A549 (cell line): ENCODE data around the gene NFATC3. TPM values are rescaled to one million over a fixed set of nuclear protein-coding genes. Genes with fewer than 3 reads are reported as not detected.
A peak's percentile ranks its signal among the peaks of the same experiment; 100 is the strongest.

Experiments
- ATAC-seq, 2 experiments: fragments of 200-7000 bp in 1 of 2; fragments of >200 bp in 1 of 2; cut with Nextera tagmentation in 1 of 2; cut with Tn5 transposase in 1 of 2; 3 replicates each; pipeline versions ENCODE4 v1.8.0 to v1.9.1; 2018 to 2020; ENCODE audit warnings: mild to moderate bottlenecking in 1 of 2, moderate library complexity in 1 of 2
- CTCF ChIA-PET: fragments of 300-600 bp; sonication (Branson Sonifier 250); formaldehyde crosslinking; extraction: SDS; loops from one replicate; lab custom pipeline; 2021; ENCODE audit warnings: antibody characterized with exemption, inconsistent platforms; lab: Yijun Ruan, JAX
- POLR2A ChIA-PET: fragments of 350-600 bp; formaldehyde crosslinking; extraction: SDS; loops from one replicate; lab custom pipeline; 2021; ENCODE audit warnings: antibody characterized with exemption, inconsistent platforms; lab: Yijun Ruan, JAX
- DNase-seq, 2 experiments: peaks; one replicate each; pipeline versions ENCODE4 v3.0.0 to v3.0.0-alpha.2; 2011 to 2016; ENCODE audit warnings: low read depth in 1 of 2, low spot score in 1 of 2
- FAIRE-seq: peaks from 2 replicates; lab custom pipeline; 2011; peaks lifted over from hg19 to GRCh38; lab: Jason Lieb, UNC
- H3K27ac ChIP-seq, 2 experiments: fragments of >200 bp; sonication (Bioruptor Twin); formaldehyde crosslinking; 3 replicates each; pipeline ENCODE4 v1.5.1; 2016 to 2017
- H3K4me1 ChIP-seq: fragments of >200 bp; sonication (Bioruptor Twin); formaldehyde crosslinking; 3 replicates; pipeline ENCODE4 v1.6.1; 2016
- H3K4me2 ChIP-seq: fragments of >200 bp; sonication (Bioruptor Twin); formaldehyde crosslinking; 3 replicates; pipeline ENCODE4 v1.6.1; 2016
- H3K4me3 ChIP-seq: fragments of >200 bp; sonication (Bioruptor Twin); formaldehyde crosslinking; 3 replicates; pipeline ENCODE4 v1.5.1; 2016
- H3K9me3 ChIP-seq: fragments of >200 bp; sonication (Bioruptor Twin); formaldehyde crosslinking; 3 replicates; pipeline ENCODE4 v1.6.1; 2016
- CBX8 ChIP-seq: fragments of 200-600 bp; sonication (generic); IDR thresholded peaks from 2 replicates; pipeline ENCODE4 v1.6.1; 2016
- CEBPB ChIP-seq, 2 experiments: fragments of >200 bp in 1 of 2; sonication (Bioruptor Twin) in 1 of 2; formaldehyde crosslinking in 1 of 2; IDR thresholded peaks; 2 replicates each; pipeline ENCODE4 v1.6.1; 2012 to 2016
- EHF ChIP-seq: fragments of 250-450 bp; sonication (Bioruptor Pico); IDR thresholded peaks from 2 replicates; pipeline ENCODE4 v1.5.0; 2020; ENCODE audit warnings: mild to moderate bottlenecking
- EHMT2 ChIP-seq: fragments of 200-600 bp; sonication (generic); IDR thresholded peaks from 2 replicates; pipeline ENCODE4 v1.6.1; 2016; ENCODE audit warnings: antibody characterized with exemption, low read depth, mild to moderate bottlenecking, moderate library complexity
- FOSL2 ChIP-seq, 2 experiments: fragments of 450-650 bp in 1 of 2; fragments of >200 bp in 1 of 2; sonication (Bioruptor Twin) in 1 of 2; formaldehyde crosslinking; IDR thresholded peaks; 2 replicates each; pipeline versions ENCODE4 v1.5.0 to v1.6.1; 2016 to 2020; ENCODE audit warnings: mild to moderate bottlenecking in 1 of 2, moderate library complexity in 1 of 2
- GATA3 ChIP-seq: IDR thresholded peaks from 2 replicates; pipeline ENCODE4 v1.6.1; 2012; ENCODE audit warnings: borderline replicate concordance
- HOXA7 ChIP-seq: fragments of 250-450 bp; sonication (Bioruptor Pico); IDR thresholded peaks from 2 replicates; pipeline ENCODE4 v1.5.0; 2020; ENCODE audit warnings: mild to moderate bottlenecking, moderate library complexity
- HOXB13 ChIP-seq: fragments of 250-450 bp; sonication (Bioruptor Pico); IDR thresholded peaks from 2 replicates; pipeline ENCODE4 v1.5.0; 2020; ENCODE audit warnings: low read depth, mild to moderate bottlenecking, moderate library complexity
- HOXB5 ChIP-seq: fragments of 250-450 bp; sonication (Bioruptor Pico); IDR thresholded peaks from 2 replicates; pipeline ENCODE4 v1.5.0; 2020; ENCODE audit warnings: mild to moderate bottlenecking, moderate library complexity
- JUN ChIP-seq, 2 experiments: fragments of >200 bp; sonication (Bioruptor Twin); formaldehyde crosslinking; IDR thresholded peaks; 2 replicates in 1 of 2; 3 replicates in 1 of 2; pipeline ENCODE4 v1.6.1; 2016 to 2017
- KDM1A ChIP-seq: fragments of 200-600 bp; sonication (generic); IDR thresholded peaks from 2 replicates; pipeline ENCODE4 v1.6.1; 2016; ENCODE audit warnings: low read depth, mild to moderate bottlenecking
- MAZ ChIP-seq: fragments of 150-350 bp; IDR thresholded peaks from 2 replicates; pipeline ENCODE4 v1.6.1; 2014; ENCODE audit warnings: antibody characterized with exemption, low read depth, low read length, borderline replicate concordance
- MYC ChIP-seq: IDR thresholded peaks from 2 replicates; pipeline ENCODE4 v1.6.1; 2012; ENCODE audit warnings: mild to moderate bottlenecking, inconsistent platforms, low read length, improper control_type of control experiment, borderline replicate concordance
- PHF8 ChIP-seq: fragments of 200-600 bp; sonication (generic); IDR thresholded peaks from 2 replicates; pipeline ENCODE4 v1.6.1; 2016; ENCODE audit warnings: low read depth, mild to moderate bottlenecking, antibody characterized with exemption, moderate library complexity, borderline replicate concordance
- POLR2A ChIP-seq: IDR thresholded peaks from 2 replicates; pipeline ENCODE4 v1.6.1; 2012; ENCODE audit warnings: mild to moderate bottlenecking, low read length
- TFCP2L1 ChIP-seq: fragments of 250-450 bp; sonication (Bioruptor Pico); IDR thresholded peaks from 2 replicates; pipeline ENCODE4 v1.5.0; 2021; ENCODE audit warnings: mild to moderate bottlenecking
- TP53 ChIP-seq: fragments of 250-450 bp; sonication (Bioruptor Pico); IDR thresholded peaks from 2 replicates; pipeline ENCODE4 v1.5.0; 2021; ENCODE audit warnings: mild to moderate bottlenecking, moderate library complexity
- ZFP36 ChIP-seq: fragments of 450-650 bp; IDR thresholded peaks from 2 replicates; pipeline ENCODE4 v1.6.1; 2014; ENCODE audit warnings: borderline replicate concordance; ENCODE audit not compliant: partially characterized antibody
- ZSCAN20 ChIP-seq: fragments of 250-450 bp; sonication (Bioruptor Pico); IDR thresholded peaks from 2 replicates; pipeline ENCODE4 v1.8.0; 2022; ENCODE audit warnings: mild to moderate bottlenecking, moderate library complexity
- WGBS: methylation state at CpG from one replicate; pipeline ENCODE4 v1.1.6; 2017; ENCODE audit errors: missing lambda C conversion rate; 5-methylcytosine and 5-hydroxymethylcytosine counted together
- polyA plus RNA-seq, 4 experiments: library from polyadenylated mRNA; depleted of rRNA in 3 of 4; stranded (reverse); fragments of >200 nt; fragmentation: RNase III in 1 of 4; extraction: RNeasy Plus Mini Kit Qiagen cat#74134 plus additional on column Dnase treatment in 1 of 4; gene quantifications; 2 replicates in 3 of 4; 3 replicates in 1 of 4; pipeline ENCODE4 v1.2.3, GENCODE V29; 2011 to 2017
- TF ChIP-seq, protein P1 (sequence below): fragments of 450-650 bp; IDR thresholded peaks from 2 replicates; pipeline ENCODE4 v1.6.1; 2014; ENCODE audit warnings: antibody characterized with exemption
- TF ChIP-seq, protein P2 (sequence below): fragments of >200 bp; sonication (Bioruptor Twin); formaldehyde crosslinking; IDR thresholded peaks from 3 replicates; pipeline ENCODE4 v1.6.1; 2016
- TF ChIP-seq, protein P3 (sequence below): IDR thresholded peaks from 2 replicates; pipeline ENCODE4 v1.6.1; 2012
- TF ChIP-seq, protein P4 (sequence below): fragments of 250-450 bp; sonication (Bioruptor Pico); IDR thresholded peaks from 2 replicates; pipeline ENCODE4 v1.5.0; 2020; ENCODE audit warnings: low read depth, mild to moderate bottlenecking, moderate library complexity
- TF ChIP-seq, protein P5 (sequence below): fragments of >200 bp; sonication (Bioruptor Twin); formaldehyde crosslinking; IDR thresholded peaks from 3 replicates; pipeline ENCODE4 v1.5.1; 2016
- TF ChIP-seq, protein P6 (sequence below): fragments of 150-350 bp; IDR thresholded peaks from 2 replicates; pipeline ENCODE4 v1.6.1; 2014; ENCODE audit warnings: low read depth, mild to moderate bottlenecking, low read length

The NFATC3 gene
- polyA plus RNA-seq, 2 of the 4 experiments (the other 2 are of a cell fraction), result 13.3 to 23.9 TPM

DNA sequence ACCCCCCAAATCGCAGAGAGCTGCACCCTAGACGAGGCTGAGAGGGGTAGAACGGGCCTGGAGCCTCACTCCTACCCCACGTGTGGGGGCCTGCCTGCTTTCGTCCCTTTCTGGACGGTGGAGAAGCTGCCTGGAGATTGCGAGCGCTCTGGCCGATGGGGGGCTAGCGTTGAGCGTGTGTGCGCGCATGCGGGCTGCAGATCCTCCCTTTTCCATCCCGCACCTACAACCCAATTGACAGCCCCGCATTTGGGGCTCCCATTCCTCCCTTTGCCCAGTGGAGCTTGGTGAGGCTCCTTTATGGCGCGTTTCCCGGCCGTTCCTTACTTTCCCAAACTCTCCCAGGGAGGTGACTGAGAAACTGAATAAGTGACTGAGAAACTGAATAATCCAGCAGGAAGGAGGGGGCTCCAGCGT is 151.7 kb downstream of the NFATC3 start:
- TF ChIP-seq HOXA7, result no peak
- TF ChIP-seq, protein P1, sequence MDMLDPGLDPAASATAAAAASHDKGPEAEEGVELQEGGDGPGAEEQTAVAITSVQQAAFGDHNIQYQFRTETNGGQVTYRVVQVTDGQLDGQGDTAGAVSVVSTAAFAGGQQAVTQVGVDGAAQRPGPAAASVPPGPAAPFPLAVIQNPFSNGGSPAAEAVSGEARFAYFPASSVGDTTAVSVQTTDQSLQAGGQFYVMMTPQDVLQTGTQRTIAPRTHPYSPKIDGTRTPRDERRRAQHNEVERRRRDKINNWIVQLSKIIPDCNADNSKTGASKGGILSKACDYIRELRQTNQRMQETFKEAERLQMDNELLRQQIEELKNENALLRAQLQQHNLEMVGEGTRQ, result no peak
- no peak for TF ChIP-seq CBX8
- no peak for TF ChIP-seq POLR2A
- TF ChIP-seq KDM1A, result no peak
- TF ChIP-seq EHF (CRISPR knock-in tag), result no peak
- TF ChIP-seq CEBPB (IDR thresholded peaks at IDR 0.05), result no peak
- TF ChIP-seq, protein P2, sequence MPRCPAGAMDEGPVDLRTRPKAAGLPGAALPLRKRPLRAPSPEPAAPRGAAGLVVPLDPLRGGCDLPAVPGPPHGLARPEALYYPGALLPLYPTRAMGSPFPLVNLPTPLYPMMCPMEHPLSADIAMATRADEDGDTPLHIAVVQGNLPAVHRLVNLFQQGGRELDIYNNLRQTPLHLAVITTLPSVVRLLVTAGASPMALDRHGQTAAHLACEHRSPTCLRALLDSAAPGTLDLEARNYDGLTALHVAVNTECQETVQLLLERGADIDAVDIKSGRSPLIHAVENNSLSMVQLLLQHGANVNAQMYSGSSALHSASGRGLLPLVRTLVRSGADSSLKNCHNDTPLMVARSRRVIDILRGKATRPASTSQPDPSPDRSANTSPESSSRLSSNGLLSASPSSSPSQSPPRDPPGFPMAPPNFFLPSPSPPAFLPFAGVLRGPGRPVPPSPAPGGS, result no peak
- TF ChIP-seq EHMT2, result no peak
- TF ChIP-seq GATA3, result no peak
- Histone ChIP-seq H3K4me1 (peaks cover 15% of the 10 kb centered on the region), H3K4me3 (peak overlapping the region; percentile 45), H3K4me2 (peak overlapping the region; percentile 79), H3K9me3 (no peaks in the 10 kb centered on the region), H3K27ac (peak overlapping the region; percentile 82 to 92)
- ATAC-seq, result no peak; a peak in 1 of 6 replicates
- ChIA-PET POLR2A (interaction anchor here (0.5 to 1.8 kb wide), 11 partner anchors 9 to 284 kb away, joined by 3 to 29 read pairs (median 4); partner anchors contain the start of genes NFATC3, PLA2G15, PRMT7 and SLC7A6), CTCF (interaction anchor here (0.8 to 2.9 kb wide), 3 partner anchors 9 to 146 kb away, joined by 4 to 11 read pairs (median 5); no protein-coding TSS in a partner anchor)
- no peak for FAIRE-seq
- DNase-seq, result no peak
- 87% methylated on average over 21 of the region's 21 CpGs for WGBS

DNA sequence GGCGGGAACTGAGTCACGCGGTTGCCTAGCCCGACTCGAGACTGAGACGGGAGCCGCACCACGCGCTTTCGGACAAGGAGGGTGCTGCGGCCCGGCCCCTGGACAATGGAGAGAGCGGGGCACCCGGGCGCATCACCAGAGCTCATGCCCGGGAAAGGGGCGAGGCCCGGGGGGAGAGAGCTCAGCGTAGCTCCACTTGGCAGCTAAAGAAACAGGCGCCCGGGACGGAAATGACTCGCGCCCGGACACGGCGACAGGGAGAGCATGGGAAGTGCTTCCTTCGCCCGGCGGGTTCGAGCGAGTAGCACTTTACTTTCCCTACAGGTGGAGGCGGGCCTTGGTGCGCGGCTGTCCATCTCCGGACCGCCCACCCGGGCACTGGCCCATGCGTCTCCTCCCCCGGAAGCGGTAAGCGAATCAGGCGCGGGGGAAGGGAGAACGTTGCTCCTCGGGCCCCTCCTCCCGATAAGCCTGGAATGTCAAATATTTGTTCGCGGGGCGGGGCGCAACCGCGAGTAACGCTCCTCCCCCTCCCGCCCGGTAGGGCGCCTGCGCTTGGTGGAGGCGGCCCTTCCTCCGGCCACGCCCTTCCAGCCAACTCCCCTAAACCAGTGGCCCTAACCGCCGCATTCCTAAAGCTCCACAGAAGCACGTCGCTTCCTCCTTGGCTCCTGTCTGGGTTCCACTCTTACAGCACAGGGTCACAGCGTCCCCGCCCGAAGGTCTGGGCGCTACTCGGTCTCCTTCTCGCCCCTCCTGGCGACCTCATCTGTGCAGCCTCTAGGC is 152.3 kb downstream of the NFATC3 start:
- H3K27ac ChIP-seq, result peak overlapping the region; percentile 93 to 94
- peaks cover 15% of the 10 kb centered on the region for H3K4me1 ChIP-seq
- H3K4me3 ChIP-seq, result peak overlapping the region; percentile 48
- ATAC-seq, result peak; percentile 85 to 94
- TF ChIP-seq TFCP2L1 (CRISPR knock-in tag), result 0 out of 2 replicates have a peak, but pooled peaks have one; percentile 23
- no peak for TF ChIP-seq HOXA7
- no peak for TF ChIP-seq ZFP36
- TF ChIP-seq MAZ, result peak; percentile 71
- TF ChIP-seq, protein P3, sequence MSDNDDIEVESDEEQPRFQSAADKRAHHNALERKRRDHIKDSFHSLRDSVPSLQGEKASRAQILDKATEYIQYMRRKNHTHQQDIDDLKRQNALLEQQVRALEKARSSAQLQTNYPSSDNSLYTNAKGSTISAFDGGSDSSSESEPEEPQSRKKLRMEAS, result peak; percentile 74
- TF ChIP-seq POLR2A, result peak; percentile 97
- TF ChIP-seq HOXB13, result peak; percentile 79; the same call in 1 of the 2 replicates
- peak; percentile 18; the same call in 1 of the 2 replicates for TF ChIP-seq MYC
- peak; percentile 68; the same call in 1 of the 2 replicates for TF ChIP-seq GATA3
- TF ChIP-seq, protein P4, sequence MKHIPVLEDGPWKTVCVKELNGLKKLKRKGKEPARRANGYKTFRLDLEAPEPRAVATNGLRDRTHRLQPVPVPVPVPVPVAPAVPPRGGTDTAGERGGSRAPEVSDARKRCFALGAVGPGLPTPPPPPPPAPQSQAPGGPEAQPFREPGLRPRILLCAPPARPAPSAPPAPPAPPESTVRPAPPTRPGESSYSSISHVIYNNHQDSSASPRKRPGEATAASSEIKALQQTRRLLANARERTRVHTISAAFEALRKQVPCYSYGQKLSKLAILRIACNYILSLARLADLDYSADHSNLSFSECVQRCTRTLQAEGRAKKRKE (CRISPR knock-in tag), result 0 out of 2 replicates have a peak, but pooled peaks have one; percentile 35
- peak; percentile 89 for TF ChIP-seq HOXB5 (CRISPR knock-in tag)
- peak; percentile 83 to 89; a peak in 4 of 5 replicates for TF ChIP-seq JUN (IDR thresholded peaks at IDR 0.05)
- TF ChIP-seq, protein P5, sequence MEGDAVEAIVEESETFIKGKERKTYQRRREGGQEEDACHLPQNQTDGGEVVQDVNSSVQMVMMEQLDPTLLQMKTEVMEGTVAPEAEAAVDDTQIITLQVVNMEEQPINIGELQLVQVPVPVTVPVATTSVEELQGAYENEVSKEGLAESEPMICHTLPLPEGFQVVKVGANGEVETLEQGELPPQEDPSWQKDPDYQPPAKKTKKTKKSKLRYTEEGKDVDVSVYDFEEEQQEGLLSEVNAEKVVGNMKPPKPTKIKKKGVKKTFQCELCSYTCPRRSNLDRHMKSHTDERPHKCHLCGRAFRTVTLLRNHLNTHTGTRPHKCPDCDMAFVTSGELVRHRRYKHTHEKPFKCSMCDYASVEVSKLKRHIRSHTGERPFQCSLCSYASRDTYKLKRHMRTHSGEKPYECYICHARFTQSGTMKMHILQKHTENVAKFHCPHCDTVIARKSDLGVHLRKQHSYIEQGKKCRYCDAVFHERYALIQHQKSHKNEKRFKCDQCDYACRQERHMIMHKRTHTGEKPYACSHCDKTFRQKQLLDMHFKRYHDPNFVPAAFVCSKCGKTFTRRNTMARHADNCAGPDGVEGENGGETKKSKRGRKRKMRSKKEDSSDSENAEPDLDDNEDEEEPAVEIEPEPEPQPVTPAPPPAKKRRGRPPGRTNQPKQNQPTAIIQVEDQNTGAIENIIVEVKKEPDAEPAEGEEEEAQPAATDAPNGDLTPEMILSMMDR, result no peak
- peak; percentile 51 for TF ChIP-seq PHF8
- TF ChIP-seq, protein P2, result peak; percentile 90
- peak; percentile 71; the same call in 1 of the 2 replicates for TF ChIP-seq EHF (CRISPR knock-in tag)
- TF ChIP-seq ZSCAN20, result no peak
- TF ChIP-seq FOSL2 (IDR thresholded peaks at IDR 0.05), result no peak
- TF ChIP-seq FOSL2 (CRISPR knock-in tag; IDR thresholded peaks at IDR 0.05), result peak; percentile 6; the same call in 1 of the 2 replicates
- TF ChIP-seq TP53 (CRISPR knock-in tag), result 0 out of 2 replicates have a peak, but pooled peaks have one; percentile 70
- TF ChIP-seq, protein P6, sequence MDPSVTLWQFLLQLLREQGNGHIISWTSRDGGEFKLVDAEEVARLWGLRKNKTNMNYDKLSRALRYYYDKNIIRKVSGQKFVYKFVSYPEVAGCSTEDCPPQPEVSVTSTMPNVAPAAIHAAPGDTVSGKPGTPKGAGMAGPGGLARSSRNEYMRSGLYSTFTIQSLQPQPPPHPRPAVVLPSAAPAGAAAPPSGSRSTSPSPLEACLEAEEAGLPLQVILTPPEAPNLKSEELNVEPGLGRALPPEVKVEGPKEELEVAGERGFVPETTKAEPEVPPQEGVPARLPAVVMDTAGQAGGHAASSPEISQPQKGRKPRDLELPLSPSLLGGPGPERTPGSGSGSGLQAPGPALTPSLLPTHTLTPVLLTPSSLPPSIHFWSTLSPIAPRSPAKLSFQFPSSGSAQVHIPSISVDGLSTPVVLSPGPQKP, result no peak
- TF ChIP-seq, all 56 proteins: peak for 15
- peak; percentile 95 to 99 for DNase-seq
- Histone ChIP-seq H3K9me3 (no peaks in the 10 kb centered on the region), H3K4me2 (peak overlapping the region; percentile 90)
- ChIA-PET POLR2A (interaction anchor here (0.5 to 1.8 kb wide), 18 partner anchors 8 to 283 kb away, joined by 3 to 29 read pairs (median 4); partner anchors contain the start of genes NFATC3, PLA2G15, PRMT7 and SLC7A6), CTCF (interaction anchor here (0.8 to 2.9 kb wide), 8 partner anchors 9 to 211 kb away, joined by 3 to 18 read pairs (median 4); partner anchors contain the start of gene SLC7A6)
- WGBS, result under 1% methylated on average over 53 of the region's 72 CpGs
- FAIRE-seq, result peak; percentile 72
